ENCODE results near the gene MARCKSL1. TPM values are rescaled to one million over a fixed set of nuclear protein-coding genes. Genes with fewer than 3 reads are reported as not detected.
A peak's percentile ranks its signal among the peaks of the same experiment; 100 is the strongest.

The MARCKSL1 gene
- total RNA-seq, 4 donors from 2014 or later = 4.4 to 6.1 (median 5.1) TPM

- no peak for TF ChIP-seq CTCF (IDR thresholded peaks at IDR 0.05)
- no peak for TF ChIP-seq POLR2A (IDR thresholded peaks at IDR 0.05)
- Histone ChIP-seq H3K4me1 (no peaks in the 10 kb centered on the region), H3K27ac (no peak overlapping the region), H3K4me3 (no peak overlapping the region), H3K27me3 (no peaks in the 10 kb centered on the region), H3K9me3 (no peaks in the 10 kb centered on the region), H3K36me3 (peaks cover 33 to 99% (median 51%) of the 10 kb centered on the region in 3 donors)
- 35 to 41% methylated on average over 1 of the region's 1 CpG for WGBS, 2 donors
- DNase-seq = no peak
- intact Hi-C loops (cut with DNase I) = no loop called here
Measured at GRCh38 chr1:32373996-32374592, 38.1 kb upstream of the MARCKSL1 start.

DNA sequence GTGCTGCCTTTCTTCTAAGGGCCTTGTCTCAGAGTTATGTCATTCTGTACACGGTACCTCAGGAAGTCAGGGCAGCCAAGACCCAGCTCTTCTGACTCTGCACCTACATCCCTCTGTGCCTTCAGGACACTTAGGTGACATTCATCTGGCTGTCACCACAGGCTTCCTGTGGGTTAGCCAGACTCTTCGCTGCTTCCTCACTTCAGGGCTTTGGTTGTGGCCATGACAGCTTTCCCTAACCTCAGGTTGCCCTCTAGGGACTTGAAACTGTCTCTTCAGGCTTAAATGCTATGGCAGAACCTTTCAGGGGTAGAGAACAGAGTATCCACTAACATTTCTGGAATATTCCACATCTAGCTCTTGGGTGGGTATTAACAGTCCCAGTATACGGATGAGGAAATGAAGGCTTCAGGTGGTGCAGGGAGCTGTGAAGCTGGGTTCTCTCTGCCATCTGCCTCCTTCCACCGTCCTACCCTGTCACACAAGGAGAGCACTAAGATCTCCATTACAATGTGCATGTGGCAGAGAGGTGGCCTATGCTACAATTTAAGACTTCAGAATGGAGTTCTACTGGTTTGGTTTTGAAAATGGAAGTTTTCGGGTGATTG lies 36.2 kb upstream of the MARCKSL1 start:
- 81 to 89% methylated on average over 5 of the region's 5 CpGs for WGBS, 2 donors
- Histone ChIP-seq H3K27me3 (no peaks in the 10 kb centered on the region), H3K4me3 (no peak overlapping the region), H3K4me1 (no peaks in the 10 kb centered on the region), H3K36me3 (peaks cover 27 to 99% (median 48%) of the 10 kb centered on the region in 3 donors), H3K9me3 (no peaks in the 10 kb centered on the region), H3K27ac (no peak overlapping the region)
- peak in 1 of 6 experiments; percentile 17 for TF ChIP-seq CTCF (IDR thresholded peaks at IDR 0.05)
- no peak for TF ChIP-seq POLR2A (IDR thresholded peaks at IDR 0.05)
- intact Hi-C loops (cut with DNase I) = no loop called here
- DNase-seq = no peak

DNA sequence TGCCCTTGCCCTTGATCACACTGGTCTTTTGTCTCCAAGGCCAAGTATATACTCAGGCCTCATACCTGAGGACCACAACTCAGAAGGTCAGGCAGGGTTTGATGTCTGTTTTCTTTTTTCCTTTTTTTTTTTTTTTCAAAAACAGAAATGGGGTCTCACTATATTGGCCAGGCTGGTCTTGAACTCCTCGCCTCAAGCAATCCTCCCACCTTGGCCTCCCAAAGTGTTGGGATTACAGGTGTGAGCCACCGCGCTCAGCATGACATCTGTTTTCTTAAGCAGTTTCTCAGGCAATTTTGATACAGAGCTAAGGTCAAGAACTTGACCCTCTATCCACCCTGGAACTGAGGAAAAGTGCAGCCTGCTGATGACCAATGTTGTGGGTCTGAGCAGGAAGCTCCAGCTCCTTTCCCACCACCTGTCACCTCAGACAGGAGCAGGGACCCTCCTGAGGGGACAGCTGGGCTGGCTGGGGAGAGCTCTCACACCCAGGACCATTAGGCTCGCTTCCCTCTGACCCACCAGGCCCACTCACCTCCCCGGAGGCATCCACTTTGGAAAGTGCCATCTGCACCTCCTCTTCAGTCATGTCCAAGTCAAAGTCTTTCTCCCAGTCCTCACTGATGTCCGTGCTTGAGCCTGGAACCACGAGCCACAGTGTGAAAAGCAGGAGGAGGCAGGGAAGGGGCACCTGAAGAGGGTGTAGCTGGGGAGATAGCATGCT lies 32.0 kb upstream of the MARCKSL1 start:
- H3K4me1 ChIP-seq = no peaks in the 10 kb centered on the region
- DNase-seq = no peak
- no peak overlapping the region for H3K4me3 ChIP-seq
- H3K27ac ChIP-seq = no peak overlapping the region
- H3K36me3 ChIP-seq = peaks cover 8 to 99% (median 46%) of the 10 kb centered on the region in 3 donors
- TF ChIP-seq POLR2A (IDR thresholded peaks at IDR 0.05) = no peak
- no peak for TF ChIP-seq CTCF (IDR thresholded peaks at IDR 0.05)
- intact Hi-C loops (cut with DNase I) = no loop called here
- H3K27me3 ChIP-seq = no peaks in the 10 kb centered on the region
- WGBS, 2 donors = 94 to 97% methylated on average over 5 to 6 of the region's 7 CpGs
- no peaks in the 10 kb centered on the region for H3K9me3 ChIP-seq

- no peak for TF ChIP-seq POLR2A (IDR thresholded peaks at IDR 0.05)
- no peak for TF ChIP-seq CTCF (IDR thresholded peaks at IDR 0.05)
- WGBS, 2 donors = 80 to 91% methylated on average over 3 to 6 of the region's 6 CpGs
- peaks cover 6 to 22% (median 12%) of the 10 kb centered on the region in 3 donors for H3K4me1 ChIP-seq
Measured at GRCh38 chr1:32365445-32365844, 29.4 kb upstream of the MARCKSL1 start.

DNA sequence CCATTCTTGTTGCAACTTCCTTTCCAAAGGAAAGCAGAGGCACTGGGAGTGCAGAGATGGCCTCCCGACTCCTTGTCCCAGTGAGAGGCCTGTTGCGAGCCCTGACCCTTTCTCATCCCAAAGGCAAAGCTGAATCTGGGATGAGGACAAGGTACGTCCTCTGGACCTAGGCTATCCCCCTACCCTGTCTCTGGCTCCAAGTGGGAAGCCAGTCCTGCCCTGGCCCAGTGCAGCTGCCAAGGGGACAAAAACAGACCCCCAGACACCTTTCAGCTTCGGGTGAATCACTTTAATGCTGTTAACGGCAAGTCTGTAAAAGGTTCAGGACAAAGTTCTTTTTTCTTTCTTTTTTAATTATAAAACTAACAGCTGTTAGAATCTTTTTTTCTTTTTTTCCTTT lies 28.8 kb upstream of the MARCKSL1 start:
- TF ChIP-seq POLR2A (IDR thresholded peaks at IDR 0.05) = no peak
- no peak for TF ChIP-seq CTCF (IDR thresholded peaks at IDR 0.05)
- intact Hi-C loops (cut with DNase I) = no loop called here
- WGBS, 2 donors = 89 to 92% methylated on average over 5 of the region's 5 CpGs
- Histone ChIP-seq H3K4me1 (peaks cover 6 to 22% (median 12%) of the 10 kb centered on the region in 3 donors), H3K9me3 (no peaks in the 10 kb centered on the region), H3K27me3 (peaks cover 0 to 4% (median 0%) of the 10 kb centered on the region in 4 donors), H3K4me3 (no peak overlapping the region), H3K36me3 (peaks cover 8 to 67% (median 41%) of the 10 kb centered on the region in 3 donors), H3K27ac (no peak overlapping the region)
- DNase-seq = no peak

More at GRCh38 chr1:32365445-32365844, 29.4 kb upstream of the MARCKSL1 start:
- DNase-seq = no peak
- intact Hi-C loops (cut with DNase I) = no loop called here
- Histone ChIP-seq H3K4me3 (no peak overlapping the region), H3K27me3 (peaks cover 0 to 4% (median 0%) of the 10 kb centered on the region in 4 donors), H3K27ac (no peak overlapping the region), H3K9me3 (no peaks in the 10 kb centered on the region), H3K36me3 (peaks cover 8 to 73% (median 41%) of the 10 kb centered on the region in 3 donors)

Measured in esophagus squamous epithelium (tissue), 5 donors.